Suprapubic skin (tissue), 4 donors: ENCODE data around the gene CYP19A1. TPM values are rescaled to one million over a fixed set of nuclear protein-coding genes. Genes with fewer than 3 reads are reported as not detected.

Source experiments
- DNase-seq, 2 donors: peaks; one replicate each; pipeline ENCODE4 v3.0.0-alpha.2; 2019; ENCODE audit warnings: low spot score in 2 of 2
- H3K27ac ChIP-seq: fragments of 200-600 bp; sonication (generic); one replicate; pipeline ENCODE4 v1.5.1; 2019
- H3K27me3 ChIP-seq: fragments of 200-600 bp; sonication (generic); one replicate; pipeline ENCODE4 v1.5.1; 2019
- H3K36me3 ChIP-seq: fragments of 200-600 bp; sonication (generic); one replicate; pipeline ENCODE4 v1.5.1; 2019
- H3K4me1 ChIP-seq: fragments of 200-600 bp; sonication (generic); one replicate; pipeline ENCODE4 v1.5.1; 2019
- H3K4me3 ChIP-seq: fragments of 200-600 bp; sonication (generic); one replicate; pipeline ENCODE4 v1.5.1; 2019; ENCODE audit warnings: mild to moderate bottlenecking
- H3K9me3 ChIP-seq: fragments of 200-600 bp; sonication (generic); one replicate; pipeline ENCODE4 v1.5.1; 2019
- CTCF ChIP-seq, 2 donors: fragments of 200-600 bp in 1 of 2; fragments of 450-650 bp in 1 of 2; sonication (generic) in 1 of 2; IDR thresholded peaks; one replicate each; pipeline ENCODE4 v1.5.1; 2016 to 2019; ENCODE audit warnings: antibody characterized with exemption in 2 of 2, mild to moderate bottlenecking in 1 of 2, moderate library complexity in 1 of 2
- EP300 ChIP-seq: sonication (generic); formaldehyde crosslinking; IDR thresholded peaks from one replicate; pipeline ENCODE4 v1.6.1; 2017; ENCODE audit warnings: antibody characterized with exemption
- POLR2A ChIP-seq, 2 donors: fragments of 450-650 bp; IDR thresholded peaks; one replicate each; pipeline ENCODE4 v1.6.1; 2017; ENCODE audit warnings: antibody characterized with exemption in 2 of 2, mild to moderate bottlenecking in 2 of 2, moderate library complexity in 2 of 2
- POLR2AphosphoS5 ChIP-seq, 3 donors: sonication (generic); formaldehyde crosslinking; IDR thresholded peaks; one replicate each; pipeline ENCODE4 v1.6.1; 2017; ENCODE audit warnings: antibody characterized with exemption in 3 of 3
- WGBS: methylation state at CpG from one replicate; pipeline ENCODE4 v1.1.5; 2018; 5-methylcytosine and 5-hydroxymethylcytosine counted together
- total RNA-seq, 4 donors: library from RNA; depleted of rRNA; stranded (reverse); fragments of >200 nt; gene quantifications; one replicate each; pipeline ENCODE4 v1.1.0, GENCODE V29; 2016

Gene CYP19A1
- total RNA-seq, 4 donors from 2014 or later: 2.7 to 6.8 (median 5.6) TPM

DNA sequence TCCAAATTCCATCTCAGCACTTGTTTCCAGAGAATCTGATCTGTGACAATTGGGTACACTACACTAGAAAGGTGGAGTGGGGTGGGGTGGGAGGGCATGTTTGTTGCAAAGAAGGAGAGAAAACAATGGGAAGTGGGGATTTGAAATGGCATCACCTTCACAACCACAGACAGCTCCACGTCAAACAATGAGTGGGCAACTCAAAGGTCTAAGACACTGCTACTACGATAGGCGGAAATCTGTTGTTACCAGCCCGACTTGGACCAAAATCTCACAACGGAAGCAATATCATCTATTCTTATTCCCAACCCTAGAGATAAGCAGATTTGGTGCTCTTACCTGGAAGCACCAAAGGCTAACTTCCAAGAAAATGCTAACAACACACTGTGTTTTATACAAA is 3.3 kb downstream of the CYP19A1 start:
- WGBS: 93% methylated on average over 5 of the region's 5 CpGs
- TF ChIP-seq POLR2A (IDR thresholded peaks at IDR 0.05) (no peak), EP300 (no peak), CTCF (IDR thresholded peaks at IDR 0.05) (no peak), POLR2AphosphoS5 (IDR thresholded peaks at IDR 0.05) (no peak)
- peaks cover 24% of the 10 kb centered on the region for H3K4me1 ChIP-seq
- DNase-seq: no peak
- H3K27me3 ChIP-seq: no peaks in the 10 kb centered on the region
- H3K9me3 ChIP-seq: no peaks in the 10 kb centered on the region
- H3K4me3 ChIP-seq: no peak overlapping the region
- H3K27ac ChIP-seq: no peak overlapping the region
- no peaks in the 10 kb centered on the region for H3K36me3 ChIP-seq

GRCh38 chr15:51334011-51334451 is 4.4 kb downstream of the CYP19A1 start:
- H3K4me1 ChIP-seq: peaks cover 24% of the 10 kb centered on the region
- DNase-seq: no peak
- TF ChIP-seq EP300 (no peak), POLR2A (IDR thresholded peaks at IDR 0.05) (no peak)
- WGBS: 50% methylated on average over 2 of the region's 2 CpGs
- H3K9me3 ChIP-seq: no peaks in the 10 kb centered on the region
- no peaks in the 10 kb centered on the region for H3K36me3 ChIP-seq
- H3K4me3 ChIP-seq: no peak overlapping the region
- no peak overlapping the region for H3K27ac ChIP-seq
- H3K27me3 ChIP-seq: no peaks in the 10 kb centered on the region

- Histone ChIP-seq H3K27me3 (no peaks in the 10 kb centered on the region), H3K36me3 (no peaks in the 10 kb centered on the region), H3K9me3 (no peaks in the 10 kb centered on the region), H3K4me1 (peaks cover 24% of the 10 kb centered on the region), H3K27ac (no peak overlapping the region), H3K4me3 (no peak overlapping the region)
- DNase-seq: no peak
- 78% methylated on average over 2 of the region's 2 CpGs for WGBS
- no peak for TF ChIP-seq CTCF (IDR thresholded peaks at IDR 0.05)
- no peak for TF ChIP-seq POLR2A (IDR thresholded peaks at IDR 0.05)
- TF ChIP-seq EP300: no peak
- no peak for TF ChIP-seq POLR2AphosphoS5 (IDR thresholded peaks at IDR 0.05)
These were observed 4.8 kb downstream of the CYP19A1 start for GRCh38 chr15:51333571-51333970.

- H3K4me3 ChIP-seq: no peak overlapping the region
- no peaks in the 10 kb centered on the region for H3K9me3 ChIP-seq
- no peak overlapping the region for H3K27ac ChIP-seq
- H3K4me1 ChIP-seq: peaks cover 22% of the 10 kb centered on the region
- DNase-seq: no peak
- TF ChIP-seq EP300: no peak
- no peak for TF ChIP-seq CTCF (IDR thresholded peaks at IDR 0.05)
- TF ChIP-seq POLR2AphosphoS5 (IDR thresholded peaks at IDR 0.05): no peak
- TF ChIP-seq POLR2A (IDR thresholded peaks at IDR 0.05): no peak
- WGBS: 80% methylated on average over 4 of the region's 4 CpGs
- no peaks in the 10 kb centered on the region for H3K36me3 ChIP-seq
- no peaks in the 10 kb centered on the region for H3K27me3 ChIP-seq
These were observed 5.9 kb downstream of the CYP19A1 start for GRCh38 chr15:51332206-51333147.

- Histone ChIP-seq H3K4me3 (no peak overlapping the region), H3K27ac (no peak overlapping the region), H3K9me3 (no peaks in the 10 kb centered on the region), H3K27me3 (no peaks in the 10 kb centered on the region), H3K36me3 (no peaks in the 10 kb centered on the region), H3K4me1 (peaks cover 18% of the 10 kb centered on the region)
- DNase-seq: no peak
- WGBS: 71% methylated on average over 5 of the region's 5 CpGs
- no peak for TF ChIP-seq POLR2A (IDR thresholded peaks at IDR 0.05)
- no peak for TF ChIP-seq EP300
- no peak for TF ChIP-seq POLR2AphosphoS5 (IDR thresholded peaks at IDR 0.05)
- no peak for TF ChIP-seq CTCF (IDR thresholded peaks at IDR 0.05)
These were observed 7.3 kb downstream of the CYP19A1 start for GRCh38 chr15:51331141-51331540.
